HepG2 (cell line): ENCODE measurements around the gene GALNT17. TPM values are rescaled to one million over a fixed set of nuclear protein-coding genes. Genes with fewer than 3 reads are reported as not detected.

Experiments
- ATAC-seq: fragments of 200-7000 bp; cut with Tn5 transposase; 3 replicates; pipeline ENCODE4 v1.9.1; 2020; ENCODE audit warnings: mild to moderate bottlenecking, moderate library complexity
- BruUV-seq: library from RNA; stranded (reverse); fragments of 400-500 nt; replicated peaks from 2 replicates; lab custom pipeline; 2021; lab: Mats Ljungman, UMichigan
- CTCF ChIA-PET: fragments of 300-600 bp; formaldehyde crosslinking; extraction: SDS; loops from one replicate; lab custom pipeline; 2021; ENCODE audit warnings: low total read pairs, inconsistent platforms, low intra/inter-chr PET ratio; lab: Yijun Ruan, JAX
- POLR2A ChIA-PET: fragments of 350-600 bp; sonication (Branson Sonifier 250); formaldehyde crosslinking; loops from one replicate; lab custom pipeline; 2020; ENCODE audit warnings: antibody characterized with exemption, inconsistent platforms; lab: Yijun Ruan, JAX
- DNase-seq: peaks from one replicate; pipeline ENCODE4 v3.0.0-alpha.2; 2015; ENCODE audit warnings: low spot score
- FAIRE-seq: peaks from 3 replicates; lab custom pipeline; 2011; peaks lifted over from hg19 to GRCh38; lab: Jason Lieb, UNC
- H2AFZ ChIP-seq: one replicate; pipeline ENCODE4 v1.6.1; 2011; ENCODE audit warnings: low read length, inconsistent platforms
- H3K27ac ChIP-seq: fragments of 300-600 bp; 3 replicates; pipeline ENCODE4 v1.8.0; 2011; ENCODE audit warnings: mixed run types, mild to moderate bottlenecking, mixed read lengths, low read length, inconsistent platforms; ENCODE audit not compliant: insufficient read depth; ENCODE audit errors: extremely low read length
- H3K27me3 ChIP-seq, 2 experiments: fragments of 200-600 bp in 1 of 2; 2 replicates in 1 of 2; 3 replicates in 1 of 2; pipeline versions ENCODE4 v1.6.0 to v1.8.0; 2011; ENCODE audit warnings: low read length in 2 of 2, mild to moderate bottlenecking in 2 of 2, moderate library complexity in 2 of 2, inconsistent platforms in 1 of 2; ENCODE audit not compliant: insufficient read depth in 2 of 2, control insufficient read depth in 1 of 2
- H3K36me3 ChIP-seq, 2 experiments: fragments of 200-600 bp in 1 of 2; replicated peaks in 1 of 2; 2 replicates in 1 of 2; 3 replicates in 1 of 2; pipeline versions ENCODE4 v1.5.1 to v1.8.0; 2011; ENCODE audit warnings: low read length in 2 of 2, inconsistent platforms in 1 of 2; ENCODE audit not compliant: insufficient read depth in 2 of 2, control insufficient read depth in 1 of 2
- H3K4me1 ChIP-seq: 2 replicates; pipeline ENCODE4 v1.5.1; 2012; ENCODE audit warnings: low read length, inconsistent platforms; ENCODE audit not compliant: insufficient read depth
- H3K4me2 ChIP-seq: 2 replicates; pipeline ENCODE4 v1.6.0; 2011; ENCODE audit warnings: low read depth, low read length, inconsistent platforms
- H3K4me3 ChIP-seq, 3 experiments: fragments of 200-600 bp in 1 of 3; sonication (generic), shearing (Covaris generic) in 1 of 3; replicated peaks in 1 of 3; 2 replicates each; pipeline ENCODE4 v1.5.1; 2011 to 2016; ENCODE audit warnings: low read length in 3 of 3, inconsistent platforms in 2 of 3, low read depth in 2 of 3, mild to moderate bottlenecking in 2 of 3, control low read depth in 1 of 3, mixed read lengths in 1 of 3; ENCODE audit not compliant: insufficient read depth in 1 of 3
- H3K79me2 ChIP-seq: one replicate; pipeline ENCODE4 v1.6.1; 2011; ENCODE audit warnings: low read length, inconsistent platforms; ENCODE audit not compliant: insufficient read depth
- H3K9ac ChIP-seq: 2 replicates; pipeline ENCODE4 v1.6.0; 2011; ENCODE audit warnings: mild to moderate bottlenecking, low read depth, low read length, inconsistent platforms; ENCODE audit not compliant: insufficient read depth
- H3K9me3 ChIP-seq: 2 replicates; pipeline ENCODE4 v1.5.1; 2012; ENCODE audit warnings: mild to moderate bottlenecking, low read length
- H4K20me1 ChIP-seq: 2 replicates; pipeline ENCODE4 v1.6.0; 2011; ENCODE audit warnings: inconsistent platforms, mild to moderate bottlenecking, low read length, moderate library complexity; ENCODE audit not compliant: insufficient read depth
- BRF2 ChIP-seq: sonication (generic); formaldehyde crosslinking; IDR thresholded peaks from 2 replicates; pipeline ENCODE4 v1.8.1; 2022; ENCODE audit warnings: mild to moderate bottlenecking, missing genetic modification reagents
- CEBPB ChIP-seq: IDR thresholded peaks from 2 replicates; pipeline ENCODE4 v1.6.1; 2011; ENCODE audit warnings: low read depth, low read length, improper control_type of control experiment, borderline replicate concordance
- CTCF ChIP-seq: sonication (generic); formaldehyde crosslinking; IDR thresholded peaks from 2 replicates; pipeline ENCODE4 v1.5.0; 2020; ENCODE audit warnings: mild to moderate bottlenecking, missing genetic modification reagents, moderate library complexity
- HNRNPUL1 ChIP-seq: fragments of 200-400 bp; formaldehyde crosslinking; IDR thresholded peaks from 2 replicates; pipeline ENCODE4 v1.6.1; 2017; ENCODE audit warnings: low read depth, mild to moderate bottlenecking, low read length, moderate library complexity
- MBNL3 ChIP-seq: fragments of 250-450 bp; sonication (Bioruptor Pico); conservative IDR thresholded peaks from 2 replicates; pipeline ENCODE4 v1.8.0; 2022; ENCODE audit warnings: mild to moderate bottlenecking, inconsistent platforms
- NFE2L1 ChIP-seq: sonication (generic); formaldehyde crosslinking; IDR thresholded peaks from 2 replicates; pipeline ENCODE4 v1.4.0; 2020; ENCODE audit warnings: missing genetic modification reagents, mild to moderate bottlenecking, borderline replicate concordance
- SIX4 ChIP-seq: sonication (generic); formaldehyde crosslinking; IDR thresholded peaks from 2 replicates; pipeline ENCODE4 v1.4.0; 2020; ENCODE audit warnings: missing genetic modification reagents
- SMYD3 ChIP-seq: sonication (generic); formaldehyde crosslinking; IDR thresholded peaks from 2 replicates; pipeline ENCODE4 v1.8.1; 2023; ENCODE audit warnings: mild to moderate bottlenecking, missing genetic modification reagents
- ZNF143 ChIP-seq: sonication (generic); formaldehyde crosslinking; IDR thresholded peaks from 2 replicates; pipeline ENCODE4 v1.4.0; 2020; ENCODE audit warnings: missing genetic modification reagents
- ZNF530 ChIP-seq: sonication (generic); formaldehyde crosslinking; IDR thresholded peaks from 2 replicates; pipeline ENCODE4 v1.5.0; 2020; ENCODE audit warnings: low read depth, mild to moderate bottlenecking, missing genetic modification reagents
- ZNF629 ChIP-seq: sonication (generic); formaldehyde crosslinking; conservative IDR thresholded peaks from 2 replicates; pipeline ENCODE4 v1.5.0; 2020; ENCODE audit warnings: missing genetic modification reagents
- ZNF644 ChIP-seq: IDR thresholded peaks from 2 replicates; pipeline ENCODE4 v1.6.1; 2016; ENCODE audit warnings: low read depth
- WGBS: methylation state at CpG from one replicate; pipeline ENCODE4 v1.1.6; 2017; ENCODE audit warnings: low lambda C conversion rate; 5-methylcytosine and 5-hydroxymethylcytosine counted together
- in situ Hi-C: cut with HindIII; loops from 2 replicates; pipeline ENCODE4 v1.10.0; 2017; ENCODE audit warnings: low pct_unique_long_range_greater_than_20kb; ENCODE audit not compliant: extremely low pct_ligation_motif_present
- intact Hi-C: fragments of 100-400 bp; cut with micrococcal nuclease; formaldehyde crosslinking; loops from one replicate; pipeline ENCODE4 v1.10.0; 2022; ENCODE audit not compliant: unreplicated experiment
- polyA plus RNA-seq, 8 experiments: library from polyadenylated mRNA; depleted of rRNA in 3 of 8; stranded (reverse) in 7 of 8; unstranded in 1 of 8; fragments of >200 nt; fragmentation: Illumina TruSeq in 4 of 8; extraction: Trizol in 4 of 8; gene quantifications; 2 replicates each; pipeline versions ENCODE4 v1.2.1 to v1.2.3, GENCODE V29; 2011 to 2016; ENCODE audit warnings: low read depth in 4 of 8, missing spikeins in 1 of 8, mixed read lengths in 1 of 8; ENCODE audit not compliant: insufficient read depth in 1 of 8
- total RNA-seq, 5 experiments: library from RNA; depleted of rRNA; stranded (reverse); fragments of >200 nt; fragmentation: Illumina TruSeq; extraction: Trizol; gene quantifications; 2 replicates each; pipeline ENCODE4 v1.2.3, GENCODE V29; 2016; ENCODE audit warnings: low read depth in 1 of 5
- TF ChIP-seq, protein P1 (sequence below): sonication (generic); formaldehyde crosslinking; IDR thresholded peaks from 2 replicates; pipeline ENCODE4 v1.4.0; 2020; ENCODE audit warnings: missing genetic modification reagents
- TF ChIP-seq, protein P2 (sequence below): sonication (generic); formaldehyde crosslinking; IDR thresholded peaks from 2 replicates; pipeline ENCODE4 v1.5.0; 2020; ENCODE audit warnings: mild to moderate bottlenecking, missing genetic modification reagents

GALNT17 gene
- total and polyA plus RNA-seq, 2 of the 13 experiments (the other 11 are each of a cell fraction or from before 2014, with no cell fraction given): not detected

- no peak for TF ChIP-seq MBNL3 (CRISPR knock-in tag)
- TF ChIP-seq, protein P1, sequence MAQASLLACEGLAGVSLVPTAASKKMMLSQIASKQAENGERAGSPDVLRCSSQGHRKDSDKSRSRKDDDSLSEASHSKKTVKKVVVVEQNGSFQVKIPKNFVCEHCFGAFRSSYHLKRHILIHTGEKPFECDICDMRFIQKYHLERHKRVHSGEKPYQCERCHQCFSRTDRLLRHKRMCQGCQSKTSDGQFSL (CRISPR knock-in tag): no peak
- no peak for TF ChIP-seq ZNF143 (CRISPR knock-in tag)
- TF ChIP-seq ZNF530 (CRISPR knock-in tag): no peak
- no peak for TF ChIP-seq SIX4 (CRISPR knock-in tag)
- TF ChIP-seq ZNF644 (CRISPR knock-in tag): no peak
Observed at GRCh38 chr7:71385330-71385729, 253.4 kb downstream of the GALNT17 start (continued).

DNA sequence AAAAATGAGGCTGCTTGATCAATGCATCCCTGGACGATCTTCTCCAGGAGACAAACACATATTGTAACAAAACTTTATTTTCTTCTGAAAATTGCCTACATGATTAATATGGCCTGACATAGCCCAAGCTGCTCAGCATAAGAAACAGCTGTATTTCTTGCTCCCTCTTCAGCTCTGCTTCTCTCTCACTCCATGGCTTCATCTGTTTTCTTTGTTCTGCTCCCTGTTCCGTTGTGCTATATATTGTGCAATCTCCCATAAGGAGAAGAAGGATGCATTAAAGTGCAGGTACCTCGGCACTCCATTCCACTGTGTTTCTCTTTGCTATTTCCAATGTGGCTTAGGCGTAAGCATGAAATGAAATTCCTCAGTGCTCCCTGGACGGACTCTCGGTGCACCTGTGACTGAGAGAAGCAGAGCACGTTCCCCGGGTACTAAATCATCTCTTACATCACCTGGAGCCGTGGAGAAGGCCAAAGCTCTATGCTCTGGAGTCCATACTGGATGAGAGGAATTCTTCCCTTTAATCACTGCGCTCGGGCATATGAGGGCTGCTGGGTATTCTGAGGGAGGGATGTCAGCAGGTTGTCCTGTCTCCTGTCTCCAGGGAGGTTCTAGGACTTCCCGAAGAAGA, 254.3 kb downstream of the GALNT17 start:
- ATAC-seq: no peak
- no peaks in the 10 kb centered on the region for H3K4me1 ChIP-seq
- no peaks in the 10 kb centered on the region for H3K27me3 ChIP-seq
- intact Hi-C loops: no loop called here
- POLR2A ChIA-PET: no interaction called here
- no peak for DNase-seq
- no peaks in the 10 kb centered on the region for H3K79me2 ChIP-seq
- no peak overlapping the region for H3K27ac ChIP-seq
- no peak overlapping the region for H2AFZ ChIP-seq
- no peak overlapping the region for H3K9ac ChIP-seq
- in situ Hi-C loops: no loop called here
- no peak for FAIRE-seq
- H3K9me3 ChIP-seq: peaks cover 11% of the 10 kb centered on the region; the same call in 1 of the 2 replicates
- no TSS peak for BruUV-seq
- CTCF ChIA-PET: no interaction called here
- no peak for TF ChIP-seq CTCF (CRISPR knock-in tag)
- TF ChIP-seq CEBPB: peak; percentile 73
- TF ChIP-seq HNRNPUL1: no peak
- TF ChIP-seq, protein P2, sequence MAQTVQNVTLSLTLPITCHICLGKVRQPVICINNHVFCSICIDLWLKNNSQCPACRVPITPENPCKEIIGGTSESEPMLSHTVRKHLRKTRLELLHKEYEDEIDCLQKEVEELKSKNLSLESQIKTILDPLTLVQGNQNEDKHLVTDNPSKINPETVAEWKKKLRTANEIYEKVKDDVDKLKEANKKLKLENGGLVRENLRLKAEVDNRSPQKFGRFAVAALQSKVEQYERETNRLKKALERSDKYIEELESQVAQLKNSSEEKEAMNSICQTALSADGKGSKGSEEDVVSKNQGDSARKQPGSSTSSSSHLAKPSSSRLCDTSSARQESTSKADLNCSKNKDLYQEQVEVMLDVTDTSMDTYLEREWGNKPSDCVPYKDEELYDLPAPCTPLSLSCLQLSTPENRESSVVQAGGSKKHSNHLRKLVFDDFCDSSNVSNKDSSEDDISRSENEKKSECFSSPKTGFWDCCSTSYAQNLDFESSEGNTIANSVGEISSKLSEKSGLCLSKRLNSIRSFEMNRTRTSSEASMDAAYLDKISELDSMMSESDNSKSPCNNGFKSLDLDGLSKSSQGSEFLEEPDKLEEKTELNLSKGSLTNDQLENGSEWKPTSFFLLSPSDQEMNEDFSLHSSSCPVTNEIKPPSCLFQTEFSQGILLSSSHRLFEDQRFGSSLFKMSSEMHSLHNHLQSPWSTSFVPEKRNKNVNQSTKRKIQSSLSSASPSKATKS (CRISPR knock-in tag): no peak
- TF ChIP-seq SMYD3 (CRISPR knock-in tag): no peak
- TF ChIP-seq BRF2 (CRISPR knock-in tag): no peak
- no peak for TF ChIP-seq ZNF629
- no peak for TF ChIP-seq NFE2L1 (CRISPR knock-in tag)
- TF ChIP-seq, all 625 proteins: peak for 1
- 5% methylated on average over 10 of the region's 12 CpGs for WGBS
- H3K36me3 ChIP-seq: no peaks in the 10 kb centered on the region
- H4K20me1 ChIP-seq: no peaks in the 10 kb centered on the region
- H3K4me3 ChIP-seq: no peak overlapping the region
- H3K4me2 ChIP-seq: no peak overlapping the region
